Body of pancreas (tissue), 4 donors: ENCODE results near the gene KHK. TPM values are rescaled to one million over a fixed set of nuclear protein-coding genes. Genes with fewer than 3 reads are reported as not detected.

ENCODE experiments used
- ATAC-seq: fragments of 150-250 bp; one replicate; pipeline ENCODE4 v1.9.1; 2016
- DNase-seq, 4 donors: peaks; one replicate each; pipeline ENCODE4 v3.0.0-alpha.2; 2019
- H3K27ac ChIP-seq, 4 donors: fragments of 200-600 bp; sonication (generic); 1 replicate in 3 of 4; 2 replicates in 1 of 4; pipeline versions ENCODE4 v1.5.1 to v1.6.1; 2016 to 2019; ENCODE audit warnings: mild to moderate bottlenecking in 1 of 4, mixed read lengths in 1 of 4, moderate library complexity in 1 of 4
- H3K27me3 ChIP-seq, 2 donors: fragments of 200-600 bp; sonication (generic); one replicate each; pipeline ENCODE4 v1.6.0; 2016; ENCODE audit warnings: mild to moderate bottlenecking in 1 of 2
- H3K36me3 ChIP-seq, 2 donors: fragments of 200-600 bp; sonication (generic); replicated peaks in 1 of 2; 2 replicates each; pipeline ENCODE4 v1.5.1; 2016; ENCODE audit warnings: low read depth in 2 of 2; ENCODE audit not compliant: insufficient read depth in 1 of 2
- H3K4me1 ChIP-seq: fragments of 200-600 bp; sonication (generic); one replicate; pipeline ENCODE4 v1.6.0; 2016
- H3K4me3 ChIP-seq, 2 donors: fragments of 200-600 bp; sonication (generic); 1 replicate in 1 of 2; 2 replicates in 1 of 2; pipeline ENCODE4 v1.5.1; 2016 to 2019
- H3K9me3 ChIP-seq, 3 donors: fragments of 200-600 bp; sonication (generic); 1 replicate in 2 of 3; 2 replicates in 1 of 3; pipeline ENCODE4 v1.5.1; 2016
- CTCF ChIP-seq, 7 experiments: fragments of 450-650 bp in 4 of 7; fragments of 200-600 bp in 3 of 7; sonication (generic) in 3 of 7; IDR thresholded peaks; one replicate each; pipeline ENCODE4 v1.5.1; 2016 to 2019; ENCODE audit warnings: antibody characterized with exemption in 7 of 7
- POLR2A ChIP-seq, 3 donors: fragments of 450-650 bp; IDR thresholded peaks; one replicate each; pipeline ENCODE4 v1.6.1; 2016; ENCODE audit warnings: antibody characterized with exemption in 3 of 3, mild to moderate bottlenecking in 2 of 3
- WGBS, 2 donors: methylation state at CpG; one replicate each; pipeline ENCODE4 v1.1.5; 2017; 5-methylcytosine and 5-hydroxymethylcytosine counted together
- intact Hi-C: fragments of 100-400 bp; cut with DNase I; formaldehyde crosslinking; loops from one replicate; pipeline ENCODE4 v1.15.1; 2023
- total RNA-seq, 2 donors: library from RNA; depleted of rRNA; stranded (reverse); fragments of >200 nt; gene quantifications; one replicate each; pipeline ENCODE4 v1.1.0, GENCODE V29; 2016

Gene KHK
- total RNA-seq, 2 donors from 2014 or later = 4.2 to 7.3 TPM

- 68 to 69% methylated on average over 8 of the region's 8 CpGs for WGBS, 2 donors
- TF ChIP-seq CTCF (IDR thresholded peaks at IDR 0.05) (no peak), POLR2A (IDR thresholded peaks at IDR 0.05) (no peak)
- peaks cover 31% of the 10 kb centered on the region for H3K4me1 ChIP-seq
- H3K36me3 ChIP-seq = no peaks in the 10 kb centered on the region
- H3K27ac ChIP-seq = no peak overlapping the region
- H3K27me3 ChIP-seq = no peaks in the 10 kb centered on the region
- ATAC-seq = no peak
- no peaks in the 10 kb centered on the region for H3K9me3 ChIP-seq
- peak overlapping the region in 1 of 2 donors; percentile 73 for H3K4me3 ChIP-seq
- DNase-seq = no peak
- intact Hi-C loops = no loop called here
These were observed 16.5 kb upstream of the KHK start for GRCh38 chr2:27069961-27070618.

GRCh38 chr2:27070653-27071276 is 15.8 kb upstream of the KHK start:
- WGBS, 2 donors = 1 to 4% methylated on average over 8 to 11 of the region's 11 CpGs
- ATAC-seq (no peak), DNase-seq (no peak)
- Histone ChIP-seq H3K4me1 (peaks cover 31% of the 10 kb centered on the region), H3K4me3 (peak overlapping the region; percentile 73 to 96), H3K9me3 (no peaks in the 10 kb centered on the region), H3K36me3 (no peaks in the 10 kb centered on the region), H3K27ac (peak overlapping the region; percentile 59 to 92 (median 80)), H3K27me3 (no peaks in the 10 kb centered on the region)
- TF ChIP-seq CTCF (IDR thresholded peaks at IDR 0.05) = no peak
- TF ChIP-seq POLR2A (IDR thresholded peaks at IDR 0.05) = no peak
- intact Hi-C loops = no loop called here

- H3K27me3 ChIP-seq = no peaks in the 10 kb centered on the region
- WGBS, 2 donors = 0% methylated on average over 5 to 85 of the region's 86 CpGs
- H3K27ac ChIP-seq = peak within 1 kb of the TSS; percentile 73 to 92 (median 80)
- peak; percentile 94 to 96 (median 94) for DNase-seq
- TF ChIP-seq CTCF (IDR thresholded peaks at IDR 0.05) (peak in 1 of 7 experiments; percentile 31), POLR2A (IDR thresholded peaks at IDR 0.05) (peak; percentile 64 to 73 (median 69))
- H3K9me3 ChIP-seq = no peaks in the 10 kb centered on the region
- H3K36me3 ChIP-seq = no peaks in the 10 kb centered on the region
- intact Hi-C loops = no loop called here
- peak within 1 kb of the TSS; percentile 73 to 96 for H3K4me3 ChIP-seq
- peak; percentile 97 for ATAC-seq
- peaks cover 31% of the 10 kb centered on the region for H3K4me1 ChIP-seq
These were observed 15.1 kb upstream of the KHK start, which contains the start of gene OST4 for GRCh38 chr2:27071277-27071989. Gene OST4 (minus strand): TSS chr2:27071654.

GRCh38 chr2:27071990-27072830 is 14.4 kb upstream of the KHK start:
- H3K4me3 ChIP-seq = peak overlapping the region; percentile 29 to 73
- ATAC-seq = no peak
- TF ChIP-seq POLR2A (IDR thresholded peaks at IDR 0.05) (no peak), CTCF (IDR thresholded peaks at IDR 0.05) (no peak)
- H3K36me3 ChIP-seq = no peaks in the 10 kb centered on the region
- H3K9me3 ChIP-seq = no peaks in the 10 kb centered on the region
- WGBS, 2 donors = 8 to 11% methylated on average over 20 to 34 of the region's 34 CpGs
- intact Hi-C loops = no loop called here
- peak overlapping the region; percentile 73 to 92 (median 80) for H3K27ac ChIP-seq
- peak in 2 of 4 donors; percentile 46 to 51 for DNase-seq
- peaks cover 31% of the 10 kb centered on the region for H3K4me1 ChIP-seq
- H3K27me3 ChIP-seq = no peaks in the 10 kb centered on the region
